A673 (cell line): ENCODE measurements around the gene TAS2R13.

ENCODE experiments used
- CTCF ChIP-seq: fragments of 300-800, 200-600 bp; sonication (generic); conservative IDR thresholded peaks from 2 replicates; pipeline ENCODE4 v1.5.1; 2017; ENCODE audit warnings: low read depth, mild to moderate bottlenecking, antibody characterized with exemption, low read length, moderate library complexity, mixed read lengths
- EZH2 ChIP-seq: fragments of 200-600 bp; sonication (generic); IDR thresholded peaks from 2 replicates; pipeline ENCODE4 v1.6.1; 2017; ENCODE audit warnings: borderline replicate concordance, low read depth, mild to moderate bottlenecking, mixed read lengths, antibody characterized with exemption, low read length; ENCODE audit not compliant: poor library complexity, severe bottlenecking

GRCh38 chr12:10919809-10920208 lies 10.4 kb upstream of the TAS2R13 start:
- no peak for TF ChIP-seq CTCF
- no peak for TF ChIP-seq EZH2
